Sigmoid colon (tissue), 4 donors: Measurements from ENCODE around the gene SELENOK.

Experiments
- CTCF ChIP-seq, 4 experiments: fragments of 450-650 bp in 3 of 4; fragments of 200-600 bp in 1 of 4; IDR thresholded peaks; one replicate each; pipeline ENCODE4 v1.5.1; 2016 to 2019; ENCODE audit warnings: antibody characterized with exemption in 4 of 4, mild to moderate bottlenecking in 3 of 4, moderate library complexity in 2 of 4
- POLR2A ChIP-seq, 2 donors: fragments of 450-650 bp; IDR thresholded peaks; one replicate each; pipeline ENCODE4 v1.6.1; 2016; ENCODE audit warnings: antibody characterized with exemption in 2 of 2, mild to moderate bottlenecking in 2 of 2, moderate library complexity in 2 of 2
- POLR2AphosphoS5 ChIP-seq, 4 donors: sonication (generic); formaldehyde crosslinking; IDR thresholded peaks; one replicate each; pipeline ENCODE4 v1.6.1; 2017; ENCODE audit warnings: antibody characterized with exemption in 4 of 4

- TF ChIP-seq POLR2A (IDR thresholded peaks at IDR 0.05) (no peak), POLR2AphosphoS5 (IDR thresholded peaks at IDR 0.05) (no peak), CTCF (IDR thresholded peaks at IDR 0.05) (no peak)
Observed at GRCh38 chr3:53939813-53940212, 48.2 kb upstream of the SELENOK start.
